BE2C (cell line): ENCODE measurements around the gene TCFL5.

Experiments
- DNase-seq: peaks from one replicate; pipeline ENCODE4 v3.0.0-alpha.2; 2020
- H3K27me3 ChIP-seq: fragments of 250-450 bp; sonication (Bioruptor Pico); 2 replicates; pipeline ENCODE4 v1.5.1; 2020; ENCODE audit warnings: mild to moderate bottlenecking
- H3K36me3 ChIP-seq: fragments of 250-450 bp; sonication (Bioruptor Pico); 2 replicates; pipeline ENCODE4 v1.5.1; 2020; ENCODE audit warnings: mild to moderate bottlenecking
- H3K4me1 ChIP-seq: fragments of 250-450 bp; sonication (Bioruptor Pico); 2 replicates; pipeline ENCODE4 v1.5.1; 2020
- H3K4me3 ChIP-seq: 2 replicates; pipeline ENCODE4 v1.5.1; 2011; ENCODE audit warnings: low read depth, low read length
- H3K9me3 ChIP-seq: fragments of 250-450 bp; sonication (Bioruptor Pico); 2 replicates; pipeline ENCODE4 v1.5.1; 2020
- CTCF ChIP-seq: IDR thresholded peaks from 2 replicates; pipeline ENCODE4 v1.5.1; 2012; ENCODE audit warnings: mild to moderate bottlenecking, low read depth, low read length

The TCFL5 gene

GRCh38 chr20:62887860-62888239, 26.2 kb upstream of the TCFL5 start:
- Histone ChIP-seq H3K27me3 (no peaks in the 10 kb centered on the region), H3K4me3 (no peak overlapping the region), H3K4me1 (peaks cover 12% of the 10 kb centered on the region), H3K9me3 (no peaks in the 10 kb centered on the region), H3K36me3 (peaks cover 70% of the 10 kb centered on the region)
- no peak for TF ChIP-seq CTCF
- DNase-seq: no peak

- H3K36me3 ChIP-seq: peaks cover 65% of the 10 kb centered on the region
- peaks cover 12% of the 10 kb centered on the region for H3K4me1 ChIP-seq
- no peak for TF ChIP-seq CTCF
- no peaks in the 10 kb centered on the region for H3K27me3 ChIP-seq
- H3K4me3 ChIP-seq: no peak overlapping the region
- peak; percentile 92 for DNase-seq
- H3K9me3 ChIP-seq: no peaks in the 10 kb centered on the region
These were observed 25.7 kb upstream of the TCFL5 start for GRCh38 chr20:62887152-62887859.

GRCh38 chr20:62886709-62887058, 25.1 kb upstream of the TCFL5 start:
- Histone ChIP-seq H3K4me3 (no peak overlapping the region), H3K4me1 (peaks cover 12% of the 10 kb centered on the region), H3K27me3 (no peaks in the 10 kb centered on the region), H3K36me3 (peaks cover 62% of the 10 kb centered on the region), H3K9me3 (no peaks in the 10 kb centered on the region)
- no peak for DNase-seq
- no peak for TF ChIP-seq CTCF

GRCh38 chr20:62885896-62886708, 24.5 kb upstream of the TCFL5 start:
- Histone ChIP-seq H3K36me3 (peaks cover 62% of the 10 kb centered on the region), H3K27me3 (no peaks in the 10 kb centered on the region), H3K4me3 (no peak overlapping the region), H3K9me3 (no peaks in the 10 kb centered on the region), H3K4me1 (peaks cover 12% of the 10 kb centered on the region)
- no peak for TF ChIP-seq CTCF
- DNase-seq: no peak

GRCh38 chr20:62885046-62885895, 23.6 kb upstream of the TCFL5 start:
- Histone ChIP-seq H3K27me3 (no peaks in the 10 kb centered on the region), H3K4me1 (peaks cover 12% of the 10 kb centered on the region)

More at GRCh38 chr20:62885046-62885895, 23.6 kb upstream of the TCFL5 start:
- TF ChIP-seq CTCF: no peak
- no peak overlapping the region for H3K4me3 ChIP-seq
- H3K36me3 ChIP-seq: peaks cover 62% of the 10 kb centered on the region
- H3K9me3 ChIP-seq: no peaks in the 10 kb centered on the region
- DNase-seq: no peak
